Vagina (tissue), 2 donors: ENCODE data around the gene CALML4.

Experiments used
- POLR2A ChIP-seq, 2 donors: fragments of 450-650 bp; IDR thresholded peaks; one replicate each; pipeline ENCODE4 v1.6.1; 2017; ENCODE audit warnings: antibody characterized with exemption in 2 of 2, mild to moderate bottlenecking in 2 of 2, moderate library complexity in 2 of 2
- POLR2AphosphoS5 ChIP-seq, 2 donors: sonication (generic); formaldehyde crosslinking; IDR thresholded peaks; one replicate each; pipeline ENCODE4 v1.9.0; 2017; ENCODE audit warnings: antibody characterized with exemption in 2 of 2, mild to moderate bottlenecking in 2 of 2, low read depth in 1 of 2; ENCODE audit not compliant: insufficient read depth in 1 of 2
- TF ChIP-seq, protein P1 (sequence below), 3 experiments: fragments of 450-650 bp in 2 of 3; fragments of 200-600 bp in 1 of 3; sonication (generic) in 1 of 3; IDR thresholded peaks; one replicate each; pipeline ENCODE4 v1.5.1; 2017 to 2019; ENCODE audit warnings: antibody characterized with exemption in 3 of 3, mild to moderate bottlenecking in 2 of 3, moderate library complexity in 2 of 3

- TF ChIP-seq, protein P1, sequence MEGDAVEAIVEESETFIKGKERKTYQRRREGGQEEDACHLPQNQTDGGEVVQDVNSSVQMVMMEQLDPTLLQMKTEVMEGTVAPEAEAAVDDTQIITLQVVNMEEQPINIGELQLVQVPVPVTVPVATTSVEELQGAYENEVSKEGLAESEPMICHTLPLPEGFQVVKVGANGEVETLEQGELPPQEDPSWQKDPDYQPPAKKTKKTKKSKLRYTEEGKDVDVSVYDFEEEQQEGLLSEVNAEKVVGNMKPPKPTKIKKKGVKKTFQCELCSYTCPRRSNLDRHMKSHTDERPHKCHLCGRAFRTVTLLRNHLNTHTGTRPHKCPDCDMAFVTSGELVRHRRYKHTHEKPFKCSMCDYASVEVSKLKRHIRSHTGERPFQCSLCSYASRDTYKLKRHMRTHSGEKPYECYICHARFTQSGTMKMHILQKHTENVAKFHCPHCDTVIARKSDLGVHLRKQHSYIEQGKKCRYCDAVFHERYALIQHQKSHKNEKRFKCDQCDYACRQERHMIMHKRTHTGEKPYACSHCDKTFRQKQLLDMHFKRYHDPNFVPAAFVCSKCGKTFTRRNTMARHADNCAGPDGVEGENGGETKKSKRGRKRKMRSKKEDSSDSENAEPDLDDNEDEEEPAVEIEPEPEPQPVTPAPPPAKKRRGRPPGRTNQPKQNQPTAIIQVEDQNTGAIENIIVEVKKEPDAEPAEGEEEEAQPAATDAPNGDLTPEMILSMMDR (IDR thresholded peaks at IDR 0.05), result no peak
- TF ChIP-seq POLR2A (IDR thresholded peaks at IDR 0.05) (no peak), POLR2AphosphoS5 (IDR thresholded peaks at IDR 0.05; ENCODE audit: insufficient read depth in 1 of 2, low read depth in 1 of 2) (no peak)
Measured at GRCh38 chr15:68231102-68231818, 26.1 kb upstream of the CALML4 start.
